CD4-positive, CD25-positive, alpha-beta regulatory T cell (primary cell): Measurements from ENCODE around the gene RELL2. TPM values are rescaled to one million over a fixed set of nuclear protein-coding genes. Genes with fewer than 3 reads are reported as not detected.
A peak's percentile ranks its signal among the peaks of the same experiment; 100 is the strongest.

Experiments used
- ATAC-seq, 2 donors: fragments of 150-1000 bp; cut with Tn5 transposase; one replicate each; pipeline ENCODE4 v1.10.0; 2021; ENCODE audit warnings: low read depth in 2 of 2, moderate number of reproducible peaks in 2 of 2, moderate library complexity in 1 of 2
- DNase-seq, 3 donors: peaks; one replicate each; pipeline versions ENCODE4 v3.0.0 to v3.0.0-alpha.2; 2012 to 2022; ENCODE audit warnings: mixed read lengths in 1 of 3
- H3K27ac ChIP-seq: one replicate; pipeline ENCODE4 v1.7.0; 2013; ENCODE audit warnings: mild to moderate bottlenecking, low read length; ENCODE audit not compliant: insufficient read depth, poor library complexity, severe bottlenecking
- H3K27me3 ChIP-seq: one replicate; pipeline ENCODE4 v1.7.0; 2013; ENCODE audit warnings: low read length; ENCODE audit not compliant: control insufficient read depth, insufficient read depth
- H3K36me3 ChIP-seq: one replicate; pipeline ENCODE4 v1.7.0; 2013; ENCODE audit warnings: mild to moderate bottlenecking, low read length, moderate library complexity; ENCODE audit not compliant: control insufficient read depth, insufficient read depth
- H3K4me1 ChIP-seq: 2 replicates; pipeline ENCODE4 v1.7.0; 2013; ENCODE audit warnings: mild to moderate bottlenecking, low read length; ENCODE audit not compliant: insufficient read depth, control insufficient read depth, poor library complexity, severe bottlenecking
- H3K4me3 ChIP-seq: one replicate; pipeline ENCODE4 v1.7.0; 2013; ENCODE audit warnings: low read depth, mild to moderate bottlenecking, low read length, moderate library complexity
- H3K9me3 ChIP-seq, 2 experiments: 1 replicate in 1 of 2; 2 replicates in 1 of 2; pipeline ENCODE4 v1.7.0; 2013; ENCODE audit warnings: low read length in 2 of 2, mild to moderate bottlenecking in 1 of 2, moderate library complexity in 1 of 2; ENCODE audit not compliant: control insufficient read depth in 2 of 2
- H3K27ac Mint-ChIP-seq, 3 donors: one replicate each; pipeline ENCODE4 v1.8.0; 2020 to 2022; ENCODE audit warnings: mild to moderate bottlenecking in 3 of 3, mixed read lengths in 3 of 3, moderate library complexity in 2 of 3
- H3K27me3 Mint-ChIP-seq: one replicate; pipeline ENCODE4 v1.8.0; 2022; ENCODE audit warnings: mild to moderate bottlenecking, mixed read lengths
- H3K36me3 Mint-ChIP-seq: one replicate; pipeline ENCODE4 v1.8.0; 2020; ENCODE audit warnings: mixed read lengths
- H3K4me1 Mint-ChIP-seq, 4 donors: one replicate each; pipeline ENCODE4 v1.8.0; 2020 to 2022; ENCODE audit warnings: mixed read lengths in 4 of 4, mild to moderate bottlenecking in 1 of 4
- H3K4me3 Mint-ChIP-seq, 4 donors: one replicate each; pipeline ENCODE4 v1.8.0; 2020 to 2022; ENCODE audit warnings: mild to moderate bottlenecking in 4 of 4, mixed read lengths in 4 of 4, moderate library complexity in 3 of 4
- H3K9me3 Mint-ChIP-seq, 7 donors: one replicate each; pipeline ENCODE4 v1.8.0; 2020 to 2022; ENCODE audit warnings: mixed read lengths in 7 of 7, mild to moderate bottlenecking in 3 of 7, moderate library complexity in 2 of 7
- polyA plus RNA-seq, 4 donors: library from polyadenylated mRNA; unstranded; fragments of 300-500 nt; fragmentation: Illumina TruSeq; gene quantifications; one replicate each; pipeline ENCODE4 v1.2.3, GENCODE V29; 2021
- total RNA-seq: library from RNA; stranded (reverse); gene quantifications from one replicate; pipeline ENCODE4 v1.2.3, GENCODE V29; 2022

The RELL2 gene
- total and polyA plus RNA-seq, 5 donors from 2014 or later: 2.4 to 20.5 (median 3.8) TPM

DNA sequence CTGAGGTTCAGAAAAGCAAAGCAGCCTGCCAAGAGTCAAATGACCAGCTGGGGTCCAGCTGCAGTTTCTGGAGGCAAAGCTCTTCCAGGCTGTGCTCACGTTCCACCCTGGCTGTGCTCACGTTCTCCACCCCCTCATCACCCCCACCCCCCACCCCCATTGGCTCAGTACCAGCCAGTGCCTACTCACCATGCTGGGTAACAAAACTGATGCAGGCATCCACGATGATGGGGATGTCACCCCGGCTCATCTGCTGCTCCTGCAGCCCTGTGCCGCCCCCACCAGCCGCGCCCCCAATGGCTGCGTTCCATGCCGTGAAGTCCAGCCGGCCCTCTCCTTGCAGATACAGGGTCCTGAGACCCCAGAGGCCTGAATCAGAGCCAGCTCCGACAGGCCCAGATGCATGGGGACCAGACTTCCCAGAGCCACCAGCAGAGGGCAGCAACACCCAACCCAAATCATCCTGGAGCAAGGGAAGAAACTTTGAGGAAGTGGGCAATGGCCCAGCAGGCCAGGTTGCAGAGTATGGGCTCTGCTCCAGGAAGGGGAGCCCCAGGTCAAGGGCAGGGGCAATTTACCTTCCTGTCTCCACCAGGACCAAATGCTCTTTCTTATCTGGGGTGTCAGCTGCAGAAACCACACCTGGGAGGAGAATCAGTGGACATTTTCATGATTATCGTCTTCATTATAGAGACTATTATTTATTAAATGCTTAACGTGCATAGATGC, 28.1 kb downstream of the RELL2 start:
- H3K4me3 Mint-ChIP-seq: no peak overlapping the region
- Histone ChIP-seq H3K4me1 (peaks cover 3% of the 10 kb centered on the region), H3K36me3 (no peaks in the 10 kb centered on the region), H3K4me3 (no peak overlapping the region), H3K27ac (no peak overlapping the region), H3K27me3 (no peaks in the 10 kb centered on the region), H3K9me3 (no peaks in the 10 kb centered on the region)
- no peaks in the 10 kb centered on the region for H3K36me3 Mint-ChIP-seq
- no peaks in the 10 kb centered on the region for H3K9me3 Mint-ChIP-seq
- DNase-seq (peak; percentile 52 to 76 (median 67)), ATAC-seq (peak; percentile 76 to 83)
- no peak overlapping the region for H3K27ac Mint-ChIP-seq
- H3K4me1 Mint-ChIP-seq: peaks cover 0 to 6% (median 3%) of the 10 kb centered on the region in 4 donors
- H3K27me3 Mint-ChIP-seq: peaks cover 4% of the 10 kb centered on the region

DNA sequence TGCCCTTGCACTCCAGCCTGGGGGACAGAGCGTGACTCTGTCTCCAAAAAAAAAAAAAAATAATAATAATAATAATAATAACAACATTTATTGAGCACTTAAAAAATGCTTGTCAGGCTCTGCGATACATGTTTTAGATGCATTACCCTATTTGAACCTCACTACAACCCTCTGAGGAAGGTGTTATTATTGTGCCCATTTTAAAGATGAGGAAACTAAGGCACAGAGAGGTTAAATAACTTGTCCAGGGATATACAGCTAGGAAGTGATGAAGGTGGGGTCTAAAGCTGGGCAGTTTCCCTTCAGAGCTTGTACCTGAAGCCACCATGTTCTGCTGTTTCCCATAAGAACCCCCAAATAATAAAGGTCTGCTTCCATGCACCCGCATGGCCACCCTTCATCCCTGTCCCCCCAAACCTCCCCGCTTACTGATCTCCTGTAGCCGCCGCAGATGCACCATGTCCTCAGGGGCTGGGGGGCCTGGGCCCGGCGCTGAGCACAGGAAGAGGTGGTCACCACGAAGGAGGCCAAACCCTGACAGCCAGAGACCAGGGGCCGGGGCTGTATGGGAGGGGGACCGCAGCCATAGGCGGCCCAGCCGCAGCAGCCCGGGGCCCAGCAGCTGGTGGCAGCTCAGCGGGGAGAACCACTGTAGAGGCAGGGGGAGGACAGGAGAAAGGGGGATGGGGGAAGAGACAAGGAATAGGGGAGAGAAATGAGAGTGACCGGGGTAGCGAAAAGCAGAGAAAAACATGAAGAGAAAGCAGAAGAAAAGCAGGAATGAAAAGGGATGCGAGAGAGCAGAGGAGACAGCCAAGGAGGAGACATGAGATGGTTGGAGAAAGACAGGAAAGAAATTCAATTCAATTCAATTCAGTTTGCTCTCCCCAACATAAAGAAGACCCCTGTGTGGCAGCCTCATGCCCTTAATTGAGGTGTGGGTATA, 29.5 kb downstream of the RELL2 start:
- no peak overlapping the region for H3K4me3 ChIP-seq
- no peaks in the 10 kb centered on the region for H3K36me3 Mint-ChIP-seq
- ATAC-seq (no peak), DNase-seq (no peak)
- H3K4me1 ChIP-seq: peaks cover 3% of the 10 kb centered on the region
- no peak overlapping the region for H3K4me3 Mint-ChIP-seq
- no peaks in the 10 kb centered on the region for H3K36me3 ChIP-seq
- H3K4me1 Mint-ChIP-seq: peaks cover 0 to 6% (median 3%) of the 10 kb centered on the region in 4 donors
- H3K27ac Mint-ChIP-seq: peak overlapping the region in 1 of 3 donors; percentile 67
- no peak overlapping the region for H3K27ac ChIP-seq
- no peaks in the 10 kb centered on the region for H3K9me3 Mint-ChIP-seq
- H3K27me3 ChIP-seq: no peaks in the 10 kb centered on the region
- H3K27me3 Mint-ChIP-seq: peaks cover 4% of the 10 kb centered on the region
- H3K9me3 ChIP-seq: no peaks in the 10 kb centered on the region

DNA sequence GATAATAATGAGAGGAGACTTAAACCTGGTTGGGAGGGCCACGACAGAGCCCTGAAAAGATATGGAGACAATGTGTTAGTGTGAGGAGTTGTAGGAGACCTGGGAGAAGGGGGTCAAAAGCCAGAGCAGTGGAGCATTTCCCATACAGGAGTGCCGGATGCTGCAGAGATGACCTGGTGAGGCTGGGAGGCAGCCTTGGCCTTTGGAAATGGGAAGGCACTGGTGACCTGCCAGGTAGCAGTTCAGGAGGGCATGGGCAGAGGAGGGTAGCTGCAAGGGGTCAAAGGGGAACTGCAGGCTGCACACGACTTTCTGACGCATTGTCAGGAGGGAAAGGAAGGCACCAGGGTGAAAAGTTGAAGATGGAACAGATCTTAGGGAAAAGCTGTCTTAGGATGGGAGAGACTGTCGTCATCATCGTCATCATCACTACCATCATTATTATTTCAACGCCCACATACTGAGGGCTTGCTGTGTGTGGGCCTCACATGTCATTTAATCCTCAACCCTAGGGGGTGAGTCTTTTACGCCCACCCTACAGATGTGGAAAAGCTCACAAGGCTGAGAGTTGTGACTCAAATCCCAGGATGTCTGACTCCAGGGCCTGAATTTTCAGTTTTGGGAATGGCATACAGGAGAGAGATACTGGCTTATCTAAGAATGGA, 31.9 kb downstream of the RELL2 start:
- peaks cover 4% of the 10 kb centered on the region for H3K27me3 Mint-ChIP-seq
- Histone ChIP-seq H3K27me3 (no peaks in the 10 kb centered on the region), H3K9me3 (no peaks in the 10 kb centered on the region), H3K4me3 (no peak overlapping the region), H3K27ac (no peak overlapping the region), H3K36me3 (no peaks in the 10 kb centered on the region), H3K4me1 (peaks cover 3% of the 10 kb centered on the region)
- ATAC-seq (no peak), DNase-seq (no peak)
- H3K9me3 Mint-ChIP-seq: no peaks in the 10 kb centered on the region
- no peak overlapping the region for H3K4me3 Mint-ChIP-seq
- peak overlapping the region in 2 of 3 donors; percentile 52 to 81 for H3K27ac Mint-ChIP-seq
- H3K36me3 Mint-ChIP-seq: no peaks in the 10 kb centered on the region
- H3K4me1 Mint-ChIP-seq: peaks cover 0 to 6% (median 3%) of the 10 kb centered on the region in 4 donors

- no peak for ATAC-seq
- peaks cover 4% of the 10 kb centered on the region for H3K27me3 Mint-ChIP-seq
- peaks cover 3% of the 10 kb centered on the region for H3K4me1 ChIP-seq
- DNase-seq: no peak
- H3K27ac ChIP-seq: no peak overlapping the region
- H3K4me3 ChIP-seq: no peak overlapping the region
- no peaks in the 10 kb centered on the region for H3K9me3 Mint-ChIP-seq
- H3K36me3 Mint-ChIP-seq: no peaks in the 10 kb centered on the region
- H3K36me3 ChIP-seq: no peaks in the 10 kb centered on the region
- H3K9me3 ChIP-seq: no peaks in the 10 kb centered on the region
- H3K4me1 Mint-ChIP-seq: peaks cover 0 to 6% (median 3%) of the 10 kb centered on the region in 4 donors
- no peak overlapping the region for H3K4me3 Mint-ChIP-seq
- H3K27ac Mint-ChIP-seq: peak overlapping the region in 1 of 3 donors; percentile 95
- H3K27me3 ChIP-seq: no peaks in the 10 kb centered on the region
These were observed 32.7 kb downstream of the RELL2 start for GRCh38 chr5:141669520-141669919.

DNA sequence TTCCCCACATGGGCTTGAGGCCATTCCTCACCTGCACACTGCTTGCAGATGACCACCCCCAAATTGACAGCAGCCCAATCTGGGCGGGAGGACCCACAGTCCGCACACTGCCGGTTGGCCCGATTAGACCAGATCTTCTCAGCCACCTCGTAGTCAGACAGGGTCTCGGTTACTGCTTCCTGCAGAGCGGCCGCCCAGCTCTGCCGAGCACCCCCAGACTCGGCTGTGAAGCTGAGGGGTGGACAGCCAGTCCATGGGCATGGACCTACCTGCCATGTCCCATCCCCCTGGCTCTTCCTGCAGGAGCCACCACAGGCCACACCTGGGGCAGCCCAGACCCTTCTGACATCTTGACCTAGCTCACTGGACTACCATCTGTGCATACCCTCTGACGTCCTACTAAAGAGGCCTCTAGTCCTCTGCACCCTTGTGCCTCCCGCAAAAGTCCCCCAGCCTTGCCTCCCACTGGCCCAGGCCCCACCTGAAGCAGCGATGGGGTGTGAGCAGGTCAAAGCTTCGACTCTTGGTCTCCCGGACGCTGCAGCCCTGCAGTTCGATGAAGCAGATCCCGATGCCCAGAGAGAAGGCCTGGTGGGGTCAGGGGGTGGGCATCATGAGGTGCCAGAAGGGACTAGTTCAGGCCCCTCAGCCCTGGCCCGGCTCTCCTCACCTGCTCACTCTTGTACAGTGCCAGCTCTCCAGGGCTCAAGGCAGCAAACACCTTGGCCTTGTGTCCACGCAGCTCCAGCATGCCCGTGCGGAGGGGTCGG, 35.5 kb downstream of the RELL2 start:
- DNase-seq (no peak), ATAC-seq (no peak)
- H3K36me3 Mint-ChIP-seq: no peaks in the 10 kb centered on the region
- no peaks in the 10 kb centered on the region for H3K4me1 ChIP-seq
- no peaks in the 10 kb centered on the region for H3K36me3 ChIP-seq
- H3K9me3 ChIP-seq: no peaks in the 10 kb centered on the region
- no peaks in the 10 kb centered on the region for H3K27me3 ChIP-seq
- no peak overlapping the region for H3K27ac Mint-ChIP-seq
- H3K27me3 Mint-ChIP-seq: peaks cover 4% of the 10 kb centered on the region
- H3K4me1 Mint-ChIP-seq: no peaks in the 10 kb centered on the region
- H3K4me3 Mint-ChIP-seq: no peak overlapping the region
- no peak overlapping the region for H3K4me3 ChIP-seq
- H3K9me3 Mint-ChIP-seq: no peaks in the 10 kb centered on the region
- H3K27ac ChIP-seq: no peak overlapping the region

GRCh38 chr5:141672841-141673813, 36.3 kb downstream of the RELL2 start:
- Mint-ChIP-seq H3K4me3 (no peak overlapping the region), H3K27ac (no peak overlapping the region), H3K27me3 (peaks cover 4% of the 10 kb centered on the region), H3K4me1 (no peaks in the 10 kb centered on the region), H3K36me3 (no peaks in the 10 kb centered on the region), H3K9me3 (no peaks in the 10 kb centered on the region)
- no peak for ATAC-seq
- Histone ChIP-seq H3K9me3 (no peaks in the 10 kb centered on the region), H3K27ac (no peak overlapping the region), H3K27me3 (no peaks in the 10 kb centered on the region), H3K4me1 (no peaks in the 10 kb centered on the region), H3K4me3 (no peak overlapping the region), H3K36me3 (no peaks in the 10 kb centered on the region)
- DNase-seq: no peak
